NCI-H69 (cell line): ENCODE results near the gene SORBS2.
A peak's percentile ranks its signal among the peaks of the same experiment; 100 is the strongest.
"Not testable (repeated sequence)": the region's sequence is repeated elsewhere in the genome, so short reads cannot be mapped to it uniquely, and the experiment has no call there.

Experiments used
- DNase-seq: peaks from one replicate; lab custom pipeline; 2025; lab: John Stamatoyannopoulos, UW

The SORBS2 gene

GRCh38 chr4:185714524-185714923 is 97.5 kb downstream of the SORBS2 start:
- DNase-seq, result not testable (repeated sequence)

- peak; percentile 10 for DNase-seq
Observed at GRCh38 chr4:185713731-185714130, 98.3 kb downstream of the SORBS2 start.

GRCh38 chr4:185713272-185713671 is 98.7 kb downstream of the SORBS2 start:
- DNase-seq, result no peak

- no peak for DNase-seq
Observed at GRCh38 chr4:185712350-185713024, 99.5 kb downstream of the SORBS2 start.

- DNase-seq, result no peak
Observed at GRCh38 chr4:185711726-185712125, 100.3 kb downstream of the SORBS2 start.

- DNase-seq, result no peak
Observed at GRCh38 chr4:185710487-185710995, 101.5 kb downstream of the SORBS2 start.

GRCh38 chr4:185709802-185710486 is 102.0 kb downstream of the SORBS2 start:
- DNase-seq, result no peak

GRCh38 chr4:185708348-185708747 is 103.6 kb downstream of the SORBS2 start:
- DNase-seq, result no peak

GRCh38 chr4:185707622-185708021 is 104.4 kb downstream of the SORBS2 start:
- DNase-seq, result not testable (repeated sequence)

- DNase-seq, result peak; percentile 4
Observed at GRCh38 chr4:185702147-185702663, 109.8 kb downstream of the SORBS2 start.

GRCh38 chr4:185700630-185701029 is 111.4 kb downstream of the SORBS2 start:
- no peak for DNase-seq

GRCh38 chr4:185700048-185700447 is 111.9 kb downstream of the SORBS2 start:
- peak; percentile 2 for DNase-seq

- DNase-seq, result no peak
Observed at GRCh38 chr4:185697488-185697887, 114.5 kb downstream of the SORBS2 start.

GRCh38 chr4:185695743-185696142 is 116.3 kb downstream of the SORBS2 start:
- no peak for DNase-seq

- no peak for DNase-seq
Observed at GRCh38 chr4:185693548-185694215, 118.3 kb downstream of the SORBS2 start.

GRCh38 chr4:185689407-185689806 is 122.6 kb downstream of the SORBS2 start:
- DNase-seq, result no peak

- DNase-seq, result no peak
Observed at GRCh38 chr4:185685804-185686203, 126.2 kb downstream of the SORBS2 start.

- DNase-seq, result no peak
Observed at GRCh38 chr4:185683896-185684295, 128.1 kb downstream of the SORBS2 start.

- DNase-seq, result no peak
Observed at GRCh38 chr4:185683222-185683621, 128.8 kb downstream of the SORBS2 start.

GRCh38 chr4:185682236-185682635 is 129.8 kb downstream of the SORBS2 start:
- no peak for DNase-seq

- no peak for DNase-seq
Observed at GRCh38 chr4:185681604-185682003, 130.4 kb downstream of the SORBS2 start.

GRCh38 chr4:185680617-185681016 is 131.4 kb downstream of the SORBS2 start:
- DNase-seq, result no peak

- no peak for DNase-seq
Observed at GRCh38 chr4:185679523-185679922, 132.5 kb downstream of the SORBS2 start.
